HG03571 (cell line): ENCODE measurements around the gene IGDCC3.

Experiments
- ATAC-seq: cut with Tn5 transposase; IDR thresholded peaks from one replicate; pipeline ENCODE4 v1.9.1; 2021; ENCODE audit not compliant: unreplicated experiment

Gene IGDCC3

GRCh38 chr15:65344214-65344913 is 33.4 kb downstream of the IGDCC3 start:
- no peak for ATAC-seq

GRCh38 chr15:65343374-65343981 is 34.3 kb downstream of the IGDCC3 start:
- no peak for ATAC-seq

GRCh38 chr15:65342493-65342892 is 35.3 kb downstream of the IGDCC3 start:
- no peak for ATAC-seq

GRCh38 chr15:65339920-65340319 is 37.9 kb downstream of the IGDCC3 start:
- ATAC-seq: no peak

- ATAC-seq: no peak
These were observed 38.4 kb downstream of the IGDCC3 start for GRCh38 chr15:65339416-65339815.

- ATAC-seq: no peak
These were observed 39.0 kb downstream of the IGDCC3 start for GRCh38 chr15:65338823-65339222.

- ATAC-seq: no peak
These were observed 39.4 kb downstream of the IGDCC3 start for GRCh38 chr15:65338366-65338765.

- ATAC-seq: no peak
These were observed 40.2 kb downstream of the IGDCC3 start for GRCh38 chr15:65337436-65338070.

GRCh38 chr15:65336493-65337435 is 41.0 kb downstream of the IGDCC3 start:
- ATAC-seq: no peak

GRCh38 chr15:65335278-65336055 is 42.3 kb downstream of the IGDCC3 start:
- no peak for ATAC-seq

- no peak for ATAC-seq
These were observed 43.1 kb downstream of the IGDCC3 start for GRCh38 chr15:65334586-65335231.

GRCh38 chr15:65333856-65334255 is 43.9 kb downstream of the IGDCC3 start:
- no peak for ATAC-seq

- ATAC-seq: no peak
These were observed 44.5 kb downstream of the IGDCC3 start for GRCh38 chr15:65333148-65333820.

- ATAC-seq: no peak
These were observed 45.2 kb downstream of the IGDCC3 start for GRCh38 chr15:65332391-65333147.

GRCh38 chr15:65331811-65332210 is 46.0 kb downstream of the IGDCC3 start:
- no peak for ATAC-seq

- ATAC-seq: no peak
These were observed 46.7 kb downstream of the IGDCC3 start for GRCh38 chr15:65330934-65331645.

- ATAC-seq: no peak
These were observed 47.6 kb downstream of the IGDCC3 start for GRCh38 chr15:65329984-65330735.
